Liver (tissue), 9 donors: ENCODE measurements around the gene SORCS2. TPM values are rescaled to one million over a fixed set of nuclear protein-coding genes. Genes with fewer than 3 reads are reported as not detected.

Source experiments
- DNase-seq: peaks from one replicate; pipeline ENCODE4 v3.0.0-alpha.2; 2017; ENCODE audit warnings: low spot score
- H3K27ac ChIP-seq, 2 donors: one replicate each; pipeline ENCODE4 v1.7.0; 2013; ENCODE audit warnings: inconsistent platforms in 2 of 2, low read length in 2 of 2, control low read depth in 1 of 2, low read depth in 1 of 2, mild to moderate bottlenecking in 1 of 2
- H3K27me3 ChIP-seq, 4 donors: one replicate each; pipeline versions ENCODE4 v1.6.1 to v1.7.0; 2013; ENCODE audit warnings: low read length in 3 of 4, inconsistent platforms in 1 of 4, mild to moderate bottlenecking in 1 of 4, moderate library complexity in 1 of 4; ENCODE audit not compliant: control insufficient read depth in 4 of 4, insufficient read depth in 4 of 4
- H3K36me3 ChIP-seq, 4 donors: one replicate each; pipeline versions ENCODE4 v1.6.1 to v1.7.0; 2013; ENCODE audit warnings: low read length in 3 of 4, mild to moderate bottlenecking in 3 of 4, low read depth in 1 of 4, moderate library complexity in 1 of 4; ENCODE audit not compliant: control insufficient read depth in 4 of 4, insufficient read depth in 3 of 4
- H3K4me1 ChIP-seq, 4 donors: one replicate each; pipeline versions ENCODE4 v1.6.1 to v1.7.0; 2013; ENCODE audit warnings: low read length in 3 of 4, mild to moderate bottlenecking in 3 of 4, moderate library complexity in 1 of 4; ENCODE audit not compliant: control insufficient read depth in 4 of 4, insufficient read depth in 4 of 4
- H3K4me3 ChIP-seq, 3 donors: one replicate each; pipeline versions ENCODE4 v1.6.1 to v1.7.0; 2013; ENCODE audit warnings: low read length in 3 of 3, control low read depth in 1 of 3, low read depth in 1 of 3, mild to moderate bottlenecking in 1 of 3
- H3K9ac ChIP-seq, 2 donors: one replicate each; pipeline ENCODE4 v1.7.0; 2013; ENCODE audit warnings: low read length in 2 of 2, mild to moderate bottlenecking in 2 of 2, moderate library complexity in 2 of 2, control low read depth in 1 of 2, low read depth in 1 of 2
- H3K9me3 ChIP-seq, 4 donors: one replicate each; pipeline versions ENCODE4 v1.6.1 to v1.7.0; 2013; ENCODE audit warnings: low read length in 3 of 4; ENCODE audit not compliant: control insufficient read depth in 4 of 4
- ATF3 ChIP-seq: IDR thresholded peaks from 2 replicates; pipeline ENCODE4 v1.6.1; 2016; ENCODE audit warnings: antibody characterized with exemption
- CTCF ChIP-seq: fragments of 150-350 bp; IDR thresholded peaks from 2 replicates; pipeline ENCODE4 v1.5.1; 2017; ENCODE audit warnings: improper control_type of control experiment, low read depth, low read length; ENCODE audit not compliant: missing input control
- EGR1 ChIP-seq, 2 donors: IDR thresholded peaks; 2 replicates each; pipeline ENCODE4 v1.6.1; 2016 to 2018; ENCODE audit warnings: antibody characterized with exemption in 2 of 2, low read depth in 2 of 2
- FOXA1 ChIP-seq: IDR thresholded peaks from 2 replicates; pipeline ENCODE4 v1.6.1; 2016; ENCODE audit warnings: antibody characterized with exemption
- FOXA2 ChIP-seq: IDR thresholded peaks from 2 replicates; pipeline ENCODE4 v1.6.1; 2016; ENCODE audit warnings: antibody characterized with exemption
- GABPA ChIP-seq, 2 donors: IDR thresholded peaks in 1 of 2; conservative IDR thresholded peaks in 1 of 2; 2 replicates each; pipeline ENCODE4 v1.6.1; 2016; ENCODE audit warnings: antibody characterized with exemption in 2 of 2, mild to moderate bottlenecking in 1 of 2, moderate library complexity in 1 of 2
- HNF4A ChIP-seq, 2 donors: conservative IDR thresholded peaks; 2 replicates each; pipeline ENCODE4 v1.6.1; 2016; ENCODE audit warnings: antibody characterized with exemption in 2 of 2, mild to moderate bottlenecking in 2 of 2
- HNF4G ChIP-seq: IDR thresholded peaks from 2 replicates; pipeline ENCODE4 v1.6.1; 2016; ENCODE audit warnings: antibody characterized with exemption
- JUND ChIP-seq, 2 donors: IDR thresholded peaks; 2 replicates each; pipeline ENCODE4 v1.6.1; 2016; ENCODE audit warnings: antibody characterized with exemption in 2 of 2
- MAX ChIP-seq: IDR thresholded peaks from 2 replicates; pipeline ENCODE4 v1.6.1; 2016; ENCODE audit warnings: antibody characterized with exemption
- NR2F2 ChIP-seq: IDR thresholded peaks from 2 replicates; pipeline ENCODE4 v1.6.1; 2016; ENCODE audit warnings: antibody characterized with exemption
- RAD21 ChIP-seq, 2 donors: IDR thresholded peaks; 2 replicates each; pipeline ENCODE4 v1.6.1; 2016; ENCODE audit warnings: antibody characterized with exemption in 2 of 2, mild to moderate bottlenecking in 2 of 2
- REST ChIP-seq: IDR thresholded peaks from 2 replicates; pipeline ENCODE4 v1.6.1; 2016; ENCODE audit warnings: antibody characterized with exemption, mild to moderate bottlenecking
- RXRA ChIP-seq, 2 donors: IDR thresholded peaks; 2 replicates each; pipeline ENCODE4 v1.6.1; 2017 to 2018; ENCODE audit warnings: antibody characterized with exemption in 2 of 2, mild to moderate bottlenecking in 1 of 2
- SP1 ChIP-seq: IDR thresholded peaks from 2 replicates; pipeline ENCODE4 v1.6.1; 2018; ENCODE audit warnings: antibody characterized with exemption, mild to moderate bottlenecking
- TAF1 ChIP-seq: conservative IDR thresholded peaks from 2 replicates; pipeline ENCODE4 v1.6.1; 2016; ENCODE audit warnings: antibody characterized with exemption, mild to moderate bottlenecking
- YY1 ChIP-seq: IDR thresholded peaks from 2 replicates; pipeline ENCODE4 v1.6.1; 2016; ENCODE audit warnings: antibody characterized with exemption, mild to moderate bottlenecking
- ZBTB33 ChIP-seq: IDR thresholded peaks from 2 replicates; pipeline ENCODE4 v1.6.1; 2016; ENCODE audit warnings: antibody characterized with exemption
- WGBS: extraction: QIAGEN DNeasy Blood & Tissue Kit; methylation state at CpG from one replicate; pipeline ENCODE4 v1.1.7; 2013; 5-methylcytosine and 5-hydroxymethylcytosine counted together
- polyA plus RNA-seq, 2 donors: library from polyadenylated mRNA; stranded (reverse) in 1 of 2; unstranded in 1 of 2; fragments of 200-250 nt in 1 of 2; fragments of >200 nt in 1 of 2; fragmentation: Nextera tagmentation in 1 of 2; extraction: Ambion mirVana in 1 of 2; gene quantifications; one replicate each; pipeline versions ENCODE4 v1.2.1 to v1.2.3, GENCODE V29; 2013 to 2015
- total RNA-seq, 2 donors: library from RNA; depleted of rRNA; stranded (reverse); fragments of >200 nt; gene quantifications; one replicate each; pipeline ENCODE4 v1.2.3, GENCODE V29; 2014
- donor health status: healthy.
- donor health status: healthy.
- donor health status: healthy.
- donor health status: healthy.
- donor health status: healthy.

The SORCS2 gene
- total and polyA plus RNA-seq, 4 donors, result 0.10 to 1.4 (median 0.92) TPM

GRCh38 chr4:7244751-7245320 lies 52.5 kb downstream of the SORCS2 start:
- Histone ChIP-seq H3K27me3 (no peaks in the 10 kb centered on the region), H3K36me3 (no peaks in the 10 kb centered on the region), H3K4me3 (no peak overlapping the region), H3K9ac (no peak overlapping the region), H3K4me1 (no peaks in the 10 kb centered on the region), H3K9me3 (peaks cover 0 to 5% (median 2%) of the 10 kb centered on the region in 4 donors), H3K27ac (no peak overlapping the region)
- DNase-seq, result no peak
- 92% methylated on average over 12 of the region's 12 CpGs for WGBS
- TF ChIP-seq ZBTB33, result no peak
- no peak for TF ChIP-seq EGR1 (IDR thresholded peaks at IDR 0.05; ENCODE audit: low read depth in 2 of 2)
- TF ChIP-seq GABPA (IDR thresholded peaks at IDR 0.05 in 1 of 2, conservative IDR thresholded peaks at IDR 0.05 in 1 of 2), result no peak
- TF ChIP-seq TAF1, result no peak
- no peak for TF ChIP-seq YY1
- no peak for TF ChIP-seq RAD21 (IDR thresholded peaks at IDR 0.05)
- TF ChIP-seq REST, result no peak

- Histone ChIP-seq H3K4me1 (no peaks in the 10 kb centered on the region), H3K27ac (no peak overlapping the region), H3K36me3 (no peaks in the 10 kb centered on the region), H3K9me3 (peaks cover 0 to 5% (median 2%) of the 10 kb centered on the region in 4 donors), H3K4me3 (no peak overlapping the region), H3K9ac (no peak overlapping the region), H3K27me3 (no peaks in the 10 kb centered on the region)
- no peak for DNase-seq
- TF ChIP-seq FOXA2 (no peak), REST (no peak), JUND (IDR thresholded peaks at IDR 0.05) (no peak), YY1 (no peak), FOXA1 (no peak), TAF1 (no peak), RAD21 (IDR thresholded peaks at IDR 0.05) (no peak), CTCF (no peak), NR2F2 (no peak), ZBTB33 (no peak), RXRA (IDR thresholded peaks at IDR 0.05) (no peak), SP1 (no peak), ATF3 (no peak), MAX (no peak), HNF4G (no peak), HNF4A (conservative IDR thresholded peaks at IDR 0.05) (no peak), EGR1 (IDR thresholded peaks at IDR 0.05; ENCODE audit: low read depth in 2 of 2) (no peak)
- whole genome bisulfite sequencing, result 90% methylated on average over 15 of the region's 15 CpGs
Measured at GRCh38 chr4:7247521-7247920, 55.2 kb downstream of the SORCS2 start.
